Gastroesophageal sphincter (tissue), 3 donors: ENCODE results near the gene KRTAP2-2.
"Not testable (repeated sequence)": the region's sequence is repeated elsewhere in the genome, so short reads cannot be mapped to it uniquely, and the experiment has no call there.

Source experiments
- POLR2A ChIP-seq, 2 donors: fragments of 450-650 bp; IDR thresholded peaks; one replicate each; pipeline ENCODE4 v1.6.1; 2017; ENCODE audit warnings: antibody characterized with exemption in 2 of 2, mild to moderate bottlenecking in 2 of 2, moderate library complexity in 1 of 2
- POLR2AphosphoS5 ChIP-seq: sonication (generic); formaldehyde crosslinking; IDR thresholded peaks from one replicate; pipeline ENCODE4 v1.6.1; 2017; ENCODE audit warnings: antibody characterized with exemption
- TF ChIP-seq, protein P1 (sequence below), 4 experiments: fragments of 200-600 bp in 2 of 4; fragments of 450-650 bp in 2 of 4; sonication (generic) in 1 of 4; IDR thresholded peaks; one replicate each; pipeline ENCODE4 v1.5.1; 2017 to 2019; ENCODE audit warnings: antibody characterized with exemption in 4 of 4, mild to moderate bottlenecking in 2 of 4, moderate library complexity in 2 of 4

DNA sequence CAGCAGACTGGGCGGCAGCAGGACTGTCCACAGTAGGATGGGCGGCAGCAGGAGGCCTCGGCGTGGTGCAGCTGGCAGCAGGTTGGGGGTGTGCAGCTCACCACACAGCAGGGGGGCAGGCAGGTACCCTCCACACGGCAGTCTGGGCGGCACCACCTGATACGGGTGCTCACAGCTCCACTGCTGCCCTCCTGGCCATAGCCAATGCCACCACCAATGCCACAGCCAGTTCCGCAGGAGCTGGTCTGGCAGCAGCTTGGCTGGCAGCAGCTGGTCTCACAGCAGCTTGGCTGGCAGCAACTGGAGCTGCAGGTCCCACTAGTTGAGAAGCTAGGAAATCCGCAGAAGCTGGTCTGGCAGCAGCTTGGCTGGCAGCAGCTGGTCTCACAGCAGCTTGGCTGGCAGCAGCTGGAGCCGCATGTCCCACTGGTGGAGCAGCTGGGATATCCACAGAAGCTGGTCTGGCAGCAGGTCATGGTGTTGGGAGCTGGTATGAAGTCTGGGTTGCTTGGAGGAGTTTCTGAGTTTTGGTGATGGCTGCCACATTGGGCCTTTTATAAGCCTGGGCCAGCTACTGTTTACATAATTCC lies 20.6 kb downstream of the KRTAP2-2 start, which contains the start of gene KRTAP1-3:
- TF ChIP-seq, protein P1, sequence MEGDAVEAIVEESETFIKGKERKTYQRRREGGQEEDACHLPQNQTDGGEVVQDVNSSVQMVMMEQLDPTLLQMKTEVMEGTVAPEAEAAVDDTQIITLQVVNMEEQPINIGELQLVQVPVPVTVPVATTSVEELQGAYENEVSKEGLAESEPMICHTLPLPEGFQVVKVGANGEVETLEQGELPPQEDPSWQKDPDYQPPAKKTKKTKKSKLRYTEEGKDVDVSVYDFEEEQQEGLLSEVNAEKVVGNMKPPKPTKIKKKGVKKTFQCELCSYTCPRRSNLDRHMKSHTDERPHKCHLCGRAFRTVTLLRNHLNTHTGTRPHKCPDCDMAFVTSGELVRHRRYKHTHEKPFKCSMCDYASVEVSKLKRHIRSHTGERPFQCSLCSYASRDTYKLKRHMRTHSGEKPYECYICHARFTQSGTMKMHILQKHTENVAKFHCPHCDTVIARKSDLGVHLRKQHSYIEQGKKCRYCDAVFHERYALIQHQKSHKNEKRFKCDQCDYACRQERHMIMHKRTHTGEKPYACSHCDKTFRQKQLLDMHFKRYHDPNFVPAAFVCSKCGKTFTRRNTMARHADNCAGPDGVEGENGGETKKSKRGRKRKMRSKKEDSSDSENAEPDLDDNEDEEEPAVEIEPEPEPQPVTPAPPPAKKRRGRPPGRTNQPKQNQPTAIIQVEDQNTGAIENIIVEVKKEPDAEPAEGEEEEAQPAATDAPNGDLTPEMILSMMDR (IDR thresholded peaks at IDR 0.05): not testable (repeated sequence)
- not testable (repeated sequence) for TF ChIP-seq POLR2AphosphoS5; POLR2A (IDR thresholded peaks at IDR 0.05)
